ENCODE results near the gene HSD17B2.
"Not testable (repeated sequence)": the region's sequence is repeated elsewhere in the genome, so short reads cannot be mapped to it uniquely, and the experiment has no call there.

Gene HSD17B2

GRCh38 chr16:82034981-82035612 lies at the start of gene HSD17B2:
Gene HSD17B2, plus strand, starts transcription at chr16:82035253. Its CDS starts 172 bp downstream, at chr16:82035425.
- DNase-seq (ENCODE audit: low read depth): no peak

- no peak for DNase-seq (ENCODE audit: low read depth)
Measured at GRCh38 chr16:81987121-81987520, 47.9 kb upstream of the HSD17B2 start.

GRCh38 chr16:81987706-81988105 lies 47.3 kb upstream of the HSD17B2 start:
- DNase-seq (ENCODE audit: low read depth): no peak

- DNase-seq (ENCODE audit: low read depth): no peak
Measured at GRCh38 chr16:81992859-81993258, 42.2 kb upstream of the HSD17B2 start.

GRCh38 chr16:81994485-81994884 lies 40.6 kb upstream of the HSD17B2 start:
- DNase-seq (ENCODE audit: low read depth): no peak

- no peak for DNase-seq (ENCODE audit: low read depth)
Measured at GRCh38 chr16:81995651-81996050, 39.4 kb upstream of the HSD17B2 start.

- DNase-seq (ENCODE audit: low read depth): no peak
Measured at GRCh38 chr16:81996664-81997509, 38.2 kb upstream of the HSD17B2 start.

- no peak for DNase-seq (ENCODE audit: low read depth)
Measured at GRCh38 chr16:81997738-81998137, 37.3 kb upstream of the HSD17B2 start.

GRCh38 chr16:82002831-82003230 lies 32.2 kb upstream of the HSD17B2 start:
- no peak for DNase-seq (ENCODE audit: low read depth)

- no peak for DNase-seq (ENCODE audit: low read depth)
Measured at GRCh38 chr16:82004601-82005000, 30.5 kb upstream of the HSD17B2 start.

- no peak for DNase-seq (ENCODE audit: low read depth)
Measured at GRCh38 chr16:82005027-82005830, 29.8 kb upstream of the HSD17B2 start.

- DNase-seq (ENCODE audit: low read depth): no peak
Measured at GRCh38 chr16:82006036-82006435, 29.0 kb upstream of the HSD17B2 start.

- DNase-seq (ENCODE audit: low read depth): no peak
Measured at GRCh38 chr16:82007189-82007588, 27.9 kb upstream of the HSD17B2 start.

GRCh38 chr16:82008957-82009592 lies 26.0 kb upstream of the HSD17B2 start:
- DNase-seq (ENCODE audit: low read depth): no peak

GRCh38 chr16:82009789-82010188 lies 25.3 kb upstream of the HSD17B2 start:
- not testable (repeated sequence) for DNase-seq (ENCODE audit: low read depth)

- DNase-seq (ENCODE audit: low read depth): no peak
Measured at GRCh38 chr16:82010649-82011048, 24.4 kb upstream of the HSD17B2 start.

- peak; percentile 54 for DNase-seq (ENCODE audit: low read depth)
Measured at GRCh38 chr16:82011199-82011641, 23.8 kb upstream of the HSD17B2 start, which contains the start of gene SDR42E1. Gene SDR42E1, minus strand, starts transcription at chr16:82011470. Its CDS starts 10,612 bp downstream, at chr16:82000858.

GRCh38 chr16:82013139-82013538 lies 21.9 kb upstream of the HSD17B2 start:
- no peak for DNase-seq (ENCODE audit: low read depth)

GRCh38 chr16:82016263-82016662 lies 18.8 kb upstream of the HSD17B2 start:
- DNase-seq (ENCODE audit: low read depth): no peak

- DNase-seq (ENCODE audit: low read depth): no peak
Measured at GRCh38 chr16:82016964-82017363, 18.1 kb upstream of the HSD17B2 start.

- no peak for DNase-seq (ENCODE audit: low read depth)
Measured at GRCh38 chr16:82017911-82018568, 17.0 kb upstream of the HSD17B2 start.

Data from activated T-cell treated with anti-CD3 and anti-CD28 coated beads for 24 hours (primary cell).